SK-N-MC (cell line): ENCODE data around the gene ALAS1.

Experiments used
- DNase-seq: peaks from one replicate; pipeline ENCODE4 v3.0.0-alpha.2; 2011; ENCODE audit warnings: low read depth, low spot score
- H3K27ac ChIP-seq: fragments of 200-600 bp; sonication (generic); 2 replicates; pipeline ENCODE4 v1.5.1; 2016; ENCODE audit warnings: mixed run types
- H3K36me3 ChIP-seq: fragments of 200-600 bp; sonication (generic); 2 replicates; pipeline ENCODE4 v1.6.1; 2017; ENCODE audit warnings: antibody characterized with exemption, low read length, mixed read lengths; ENCODE audit not compliant: insufficient read depth
- H3K4me3 ChIP-seq: fragments of 200-600 bp; sonication (generic); 2 replicates; pipeline ENCODE4 v1.5.1; 2016
- H3K9ac ChIP-seq: fragments of 200-600 bp; sonication (generic); 2 replicates; pipeline ENCODE4 v1.8.0; 2017; ENCODE audit warnings: mixed run types, mixed read lengths; ENCODE audit not compliant: insufficient read length
- H3K9me3 ChIP-seq: fragments of 200-600 bp; sonication (generic); 2 replicates; pipeline ENCODE4 v1.6.1; 2017; ENCODE audit warnings: low read depth, mild to moderate bottlenecking, antibody characterized with exemption, low read length, moderate library complexity, mixed read lengths
- EZH2 ChIP-seq: fragments of 200-600 bp; sonication (generic); IDR thresholded peaks from one replicate; pipeline ENCODE4 v1.6.1; 2017; ENCODE audit warnings: antibody characterized with exemption
- FOXP2 ChIP-seq: optimal IDR thresholded peaks from 2 replicates; pipeline ENCODE3; 2011; ENCODE audit warnings: mild to moderate bottlenecking, moderate library complexity; ENCODE audit not compliant: insufficient read depth; ENCODE audit errors: extremely low read length, control extremely low read depth
- POLR2AphosphoS5 ChIP-seq: IDR thresholded peaks from 2 replicates; pipeline ENCODE4 v1.6.1; 2012; ENCODE audit warnings: mild to moderate bottlenecking, low read depth, low read length, borderline replicate concordance

ALAS1 gene

GRCh38 chr3:52237657-52238172 is 39.8 kb downstream of the ALAS1 start:
- Histone ChIP-seq H3K27ac (no peak overlapping the region), H3K36me3 (no peaks in the 10 kb centered on the region), H3K9ac (no peak overlapping the region), H3K4me3 (no peak overlapping the region), H3K9me3 (no peaks in the 10 kb centered on the region)
- TF ChIP-seq EZH2 (no peak), FOXP2 (no peak), POLR2AphosphoS5 (no peak)
- no peak for DNase-seq

DNA sequence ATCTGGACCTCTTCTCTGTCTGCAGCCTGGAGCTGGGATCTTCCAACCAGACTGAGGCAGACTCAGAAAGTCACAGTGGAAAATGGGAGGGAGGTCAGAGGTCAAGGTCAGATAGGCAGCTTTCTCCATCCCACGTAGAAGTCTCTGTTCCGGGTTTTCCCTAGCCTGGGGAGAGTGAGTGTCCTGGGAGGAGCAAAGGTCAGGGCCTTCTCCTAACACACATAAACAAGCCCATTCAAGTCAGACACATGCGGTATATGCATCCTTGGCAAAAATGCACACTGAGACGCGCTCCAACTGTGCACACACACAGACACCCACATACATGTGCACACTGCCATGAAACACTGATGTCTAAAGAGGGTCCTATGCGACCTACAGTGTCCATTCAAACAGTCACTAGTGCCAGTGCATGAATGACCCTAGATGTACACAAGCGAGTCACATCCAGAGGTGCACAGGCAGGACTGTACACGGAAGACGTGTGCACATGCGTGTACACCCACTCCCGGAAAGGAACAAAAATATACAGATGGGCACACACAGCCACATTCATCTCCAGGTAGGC is 40.3 kb downstream of the ALAS1 start:
- Histone ChIP-seq H3K4me3 (peak overlapping the region; percentile 85), H3K36me3 (no peaks in the 10 kb centered on the region), H3K9ac (peak overlapping the region; percentile 51), H3K27ac (no peak overlapping the region), H3K9me3 (no peaks in the 10 kb centered on the region)
- no peak for TF ChIP-seq FOXP2
- no peak for TF ChIP-seq EZH2
- no peak for TF ChIP-seq POLR2AphosphoS5
- DNase-seq, result no peak

GRCh38 chr3:52238761-52239701 is 41.1 kb downstream of the ALAS1 start, which contains the start of gene TWF2:
Gene TWF2 (minus strand): TSS chr3:52239158. CDS start chr3:52239016, 142 bp downstream.
- Histone ChIP-seq H3K9ac (peak within 1 kb of the TSS; percentile 81), H3K36me3 (no peaks in the 10 kb centered on the region), H3K4me3 (peak within 1 kb of the TSS; percentile 85), H3K9me3 (no peaks in the 10 kb centered on the region), H3K27ac (peak within 1 kb of the TSS; percentile 80; the same call in 1 of the 2 replicates)
- TF ChIP-seq POLR2AphosphoS5 (peak; percentile 82; the same call in 1 of the 2 replicates), FOXP2 (no peak), EZH2 (no peak)
- DNase-seq, result no peak

DNA sequence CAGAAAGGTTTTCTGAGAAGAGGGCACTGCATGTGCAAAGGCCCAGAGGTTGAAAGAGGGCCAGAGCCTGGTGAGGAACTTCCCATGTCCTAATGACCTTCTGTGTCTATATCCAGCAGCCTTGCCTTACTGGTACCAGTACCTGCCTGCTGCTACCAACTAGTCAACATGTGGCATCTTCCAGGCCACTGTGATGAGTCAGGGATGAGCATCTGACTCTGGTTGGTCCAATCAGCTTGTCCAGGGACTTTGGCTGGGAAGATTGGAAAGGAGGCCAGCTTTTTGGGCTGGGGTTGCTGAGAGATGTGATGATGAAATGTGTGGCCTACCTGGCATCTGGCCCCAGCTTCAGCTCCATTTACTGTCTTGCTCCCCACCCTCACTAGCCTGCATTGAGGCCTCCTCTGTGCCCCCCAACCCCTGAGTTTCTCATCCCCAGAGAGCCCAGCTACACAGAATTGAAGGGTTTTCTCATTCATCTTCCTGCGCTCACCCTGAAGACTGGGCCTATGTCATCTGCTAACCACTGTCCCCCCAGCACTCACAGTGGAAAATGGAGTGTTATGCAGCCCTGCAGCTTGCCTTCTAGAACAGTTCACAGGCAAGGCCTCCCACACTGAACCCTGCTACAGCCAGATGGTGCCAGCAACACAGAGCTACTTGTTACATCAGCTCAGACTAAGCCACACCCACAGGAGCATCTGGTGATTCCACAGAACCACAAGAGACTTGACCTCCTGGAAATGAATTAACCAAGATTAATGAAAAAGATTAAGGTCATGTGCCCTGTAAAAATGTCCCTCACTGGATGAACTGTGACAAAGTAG is 42.3 kb downstream of the ALAS1 start:
- Histone ChIP-seq H3K36me3 (no peaks in the 10 kb centered on the region), H3K4me3 (peak overlapping the region; percentile 85), H3K9me3 (no peaks in the 10 kb centered on the region), H3K9ac (no peak overlapping the region), H3K27ac (peak overlapping the region; percentile 80)
- peak; percentile 12 for DNase-seq
- TF ChIP-seq POLR2AphosphoS5, result no peak
- TF ChIP-seq FOXP2, result no peak
- TF ChIP-seq EZH2, result no peak

DNA sequence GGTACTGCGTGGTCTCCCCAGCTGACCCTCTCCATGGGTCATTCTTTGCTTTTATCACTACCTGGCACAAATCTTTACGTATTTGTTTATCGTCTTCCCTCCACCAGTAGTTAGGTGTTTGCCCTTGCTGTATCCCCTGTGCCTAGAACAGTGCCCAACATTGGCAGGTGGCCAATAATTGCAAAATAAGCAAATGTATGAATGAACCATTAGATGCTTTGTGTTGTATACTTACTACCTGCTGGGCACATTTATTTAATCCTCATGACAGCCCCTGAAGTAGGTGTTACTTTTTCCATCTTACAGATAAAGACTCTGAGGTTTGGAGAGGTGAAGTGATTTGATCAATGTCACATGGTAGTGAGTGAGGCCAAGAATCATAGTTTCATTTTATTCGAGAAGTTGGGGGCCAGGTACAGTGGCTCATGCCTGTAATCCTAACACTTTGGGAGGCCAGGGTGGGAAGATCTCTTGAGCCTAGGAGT is 43.0 kb downstream of the ALAS1 start:
- TF ChIP-seq FOXP2, result no peak
- no peak for TF ChIP-seq POLR2AphosphoS5
- TF ChIP-seq EZH2, result no peak
- H3K36me3 ChIP-seq, result no peaks in the 10 kb centered on the region
- H3K27ac ChIP-seq, result peak overlapping the region; percentile 80; the same call in 1 of the 2 replicates
- no peak overlapping the region for H3K9ac ChIP-seq
- H3K9me3 ChIP-seq, result no peaks in the 10 kb centered on the region
- no peak overlapping the region for H3K4me3 ChIP-seq
- DNase-seq, result no peak

DNA sequence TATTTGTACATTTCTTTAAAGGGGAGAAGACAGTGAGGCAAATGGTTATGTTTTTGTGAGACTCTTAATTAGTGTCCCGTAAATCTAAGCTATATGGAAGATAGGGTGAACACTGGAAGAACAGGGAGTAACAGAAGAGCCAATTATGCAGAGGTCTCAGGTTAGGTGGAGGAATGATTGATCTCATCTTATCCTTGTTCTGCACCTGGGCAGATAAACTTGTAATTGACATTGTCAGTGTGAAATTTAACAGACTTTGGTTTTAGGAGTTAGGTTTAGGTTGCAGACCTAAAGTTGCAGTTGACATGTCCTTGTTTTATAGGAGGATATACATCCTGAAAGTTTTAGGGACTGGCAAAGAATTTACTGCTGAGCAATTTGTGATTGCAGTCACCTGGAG is 44.1 kb downstream of the ALAS1 start:
- Histone ChIP-seq H3K4me3 (no peak overlapping the region), H3K9me3 (no peaks in the 10 kb centered on the region), H3K9ac (no peak overlapping the region), H3K36me3 (no peaks in the 10 kb centered on the region), H3K27ac (0 out of 2 replicates have a peak overlapping the region, but pooled peaks have one; percentile 31)
- no peak for DNase-seq
- TF ChIP-seq POLR2AphosphoS5, result no peak
- no peak for TF ChIP-seq EZH2
- no peak for TF ChIP-seq FOXP2

DNA sequence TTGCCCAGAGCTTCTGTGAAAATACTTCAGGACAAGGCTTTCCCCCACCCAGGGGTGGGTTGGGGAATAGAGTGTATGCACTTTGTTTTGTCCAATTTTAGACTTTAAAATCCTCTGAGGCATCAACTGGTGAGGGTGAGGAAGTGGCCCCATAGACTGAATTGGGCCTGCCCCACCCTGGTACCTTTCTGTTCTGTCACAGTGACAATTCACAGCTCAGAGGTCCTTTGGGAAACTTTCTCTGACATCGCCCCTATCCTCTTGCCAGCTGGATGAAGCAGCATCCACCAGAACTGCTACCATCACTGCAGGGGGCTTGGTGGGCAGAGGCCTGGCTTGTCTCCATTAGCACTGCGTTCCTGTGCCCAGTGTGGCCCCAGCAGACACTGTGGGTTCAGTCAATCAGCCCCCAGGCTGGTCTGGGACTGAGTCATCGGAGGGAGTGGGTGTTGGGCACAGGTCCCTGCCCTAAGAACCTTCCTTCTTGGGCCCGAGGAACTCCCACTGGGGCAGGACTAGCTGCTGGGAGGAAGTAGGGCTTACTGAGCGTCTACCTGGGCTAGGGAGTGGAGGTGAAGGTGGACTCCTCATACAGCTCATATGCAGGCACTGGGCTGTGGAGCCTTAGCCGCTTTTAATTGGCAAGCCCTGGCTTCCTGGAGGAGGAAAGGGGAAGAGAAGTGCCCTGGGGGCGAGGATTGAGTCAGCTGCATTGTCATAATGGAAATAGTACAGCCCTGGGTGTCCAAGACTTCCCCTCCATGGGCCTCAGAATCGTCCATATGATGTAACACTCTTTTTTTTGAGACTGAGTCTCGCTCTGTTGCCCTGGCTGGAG is 46.0 kb downstream of the ALAS1 start:
- DNase-seq, result peak; percentile 8
- H3K36me3 ChIP-seq, result no peaks in the 10 kb centered on the region
- no peak for TF ChIP-seq FOXP2
- TF ChIP-seq POLR2AphosphoS5, result no peak
- TF ChIP-seq EZH2, result no peak
- H3K9ac ChIP-seq, result no peak overlapping the region
- H3K9me3 ChIP-seq, result no peaks in the 10 kb centered on the region
- no peak overlapping the region for H3K27ac ChIP-seq
- H3K4me3 ChIP-seq, result no peak overlapping the region
